HEK293T (cell line): ENCODE results near the gene ROPN1L.

Experiments
- ARNT ChIP-seq: fragments of 450-650 bp; IDR thresholded peaks from 2 replicates; pipeline ENCODE4 v1.6.1; 2017; ENCODE audit warnings: mild to moderate bottlenecking
- BHLHE40 ChIP-seq: fragments of 450-650 bp; IDR thresholded peaks from 2 replicates; pipeline ENCODE4 v1.6.1; 2016; ENCODE audit warnings: mild to moderate bottlenecking, moderate library complexity, borderline replicate concordance
- CTBP1 ChIP-seq: fragments of 450-650 bp; IDR thresholded peaks from 2 replicates; pipeline ENCODE4 v1.6.1; 2016; ENCODE audit warnings: borderline replicate concordance
- ELF4 ChIP-seq: fragments of 450-650 bp; IDR thresholded peaks from 2 replicates; pipeline ENCODE4 v1.6.1; 2017; ENCODE audit warnings: antibody characterized with exemption
- FOXA1 ChIP-seq: fragments of 450-650 bp; IDR thresholded peaks from 2 replicates; pipeline ENCODE4 v1.6.1; 2016; ENCODE audit warnings: mild to moderate bottlenecking
- FOXK2 ChIP-seq: fragments of 450-650 bp; IDR thresholded peaks from 2 replicates; pipeline ENCODE4 v1.6.1; 2016; ENCODE audit warnings: mild to moderate bottlenecking
- FOXM1 ChIP-seq: fragments of 450-650 bp; IDR thresholded peaks from 2 replicates; pipeline ENCODE4 v1.6.1; 2017; ENCODE audit warnings: mild to moderate bottlenecking, borderline replicate concordance
- L3MBTL2 ChIP-seq: fragments of 450-650 bp; conservative IDR thresholded peaks from 2 replicates; pipeline ENCODE4 v1.6.1; 2016; ENCODE audit warnings: mild to moderate bottlenecking
- SP1 ChIP-seq: fragments of 450-650 bp; IDR thresholded peaks from 2 replicates; pipeline ENCODE4 v1.6.1; 2017
- SUZ12 ChIP-seq: fragments of 450-650 bp; IDR thresholded peaks from 2 replicates; pipeline ENCODE4 v1.6.1; 2016; ENCODE audit warnings: mild to moderate bottlenecking
- TARDBP ChIP-seq: fragments of 450-650 bp; IDR thresholded peaks from 2 replicates; pipeline ENCODE4 v1.6.1; 2016
- ZNF384 ChIP-seq: fragments of 450-650 bp; IDR thresholded peaks from 2 replicates; pipeline ENCODE4 v1.6.1; 2016

GRCh38 chr5:10432059-10433008, 9.3 kb upstream of the ROPN1L start:
- no peak for TF ChIP-seq FOXM1
- no peak for TF ChIP-seq FOXA1
- no peak for TF ChIP-seq SP1
- TF ChIP-seq ARNT = no peak
- no peak for TF ChIP-seq ZNF384
- TF ChIP-seq BHLHE40 = no peak
- no peak for TF ChIP-seq SUZ12
- no peak for TF ChIP-seq ELF4
- no peak for TF ChIP-seq TARDBP
- TF ChIP-seq L3MBTL2 = no peak
- TF ChIP-seq CTBP1 = no peak
- no peak for TF ChIP-seq FOXK2
